ENCODE measurements around the gene MTTP.

The MTTP gene

GRCh38 chr4:99649208-99649607 is 74.6 kb downstream of the MTTP start:
- CTCF ChIA-PET, result interaction anchor here (1.1 to 1.2 kb wide), 2 partner anchors 11 to 34 kb away, joined by 3 read pairs; no protein-coding TSS in a partner anchor
- TF ChIP-seq CTCF (IDR thresholded peaks at IDR 0.05; ENCODE audit: control extremely low read depth, extremely low read depth, low read depth, missing control alignments), result no peak
- POLR2A ChIA-PET, result no interaction called here
- no peak for DNase-seq (ENCODE audit: extremely low spot score)

GRCh38 chr4:99649778-99650177 is 75.2 kb downstream of the MTTP start:
- no peak for TF ChIP-seq CTCF (IDR thresholded peaks at IDR 0.05; ENCODE audit: control extremely low read depth, extremely low read depth, low read depth, missing control alignments)
- DNase-seq (ENCODE audit: extremely low spot score), result no peak
- ChIA-PET POLR2A (no interaction called here), CTCF (interaction anchor here (1.2 kb wide), 2 partner anchors 9 to 11 kb away, joined by 3 to 4 read pairs; no protein-coding TSS in a partner anchor)

- no peak for DNase-seq (ENCODE audit: extremely low spot score)
- TF ChIP-seq CTCF (IDR thresholded peaks at IDR 0.05; ENCODE audit: control extremely low read depth, extremely low read depth, low read depth, missing control alignments), result no peak
- POLR2A ChIA-PET, result no interaction called here
- CTCF ChIA-PET, result no interaction called here
Observed at GRCh38 chr4:99651016-99651769, 76.6 kb downstream of the MTTP start.

GRCh38 chr4:99651811-99652485 is 77.3 kb downstream of the MTTP start:
- POLR2A ChIA-PET, result no interaction called here

GRCh38 chr4:99652596-99653436 is 78.2 kb downstream of the MTTP start:
- no peak for TF ChIP-seq CTCF (IDR thresholded peaks at IDR 0.05; ENCODE audit: control extremely low read depth, extremely low read depth, low read depth, missing control alignments)
- no peak for DNase-seq (ENCODE audit: extremely low spot score)
- ChIA-PET CTCF (interaction anchor here (1.0 kb wide), 1 partner anchor 31 kb away, joined by 3 read pairs; no protein-coding TSS in a partner anchor), POLR2A (no interaction called here)

More at GRCh38 chr4:99651811-99652485, 77.3 kb downstream of the MTTP start:
- CTCF ChIA-PET, result no interaction called here
- no peak for DNase-seq (ENCODE audit: extremely low spot score)
- no peak for TF ChIP-seq CTCF (IDR thresholded peaks at IDR 0.05; ENCODE audit: control extremely low read depth, extremely low read depth, low read depth, missing control alignments)

- DNase-seq (ENCODE audit: extremely low spot score), result no peak
- ChIA-PET CTCF (no interaction called here), POLR2A (no interaction called here)
- no peak for TF ChIP-seq CTCF (IDR thresholded peaks at IDR 0.05; ENCODE audit: control extremely low read depth, extremely low read depth, low read depth, missing control alignments)
Observed at GRCh38 chr4:99653916-99654315, 79.3 kb downstream of the MTTP start.
